Fibroblast of the aortic adventitia (primary cell): ENCODE data around the gene PJVK. TPM values are rescaled to one million over a fixed set of nuclear protein-coding genes. Genes with fewer than 3 reads are reported as not detected.

ENCODE experiments used
- DNase-seq: peaks from one replicate; pipeline ENCODE4 v3.0.0-alpha.2; 2010; ENCODE audit warnings: low read depth
- H3K4me3 ChIP-seq: 2 replicates; pipeline ENCODE4 v1.5.1; 2011; ENCODE audit warnings: low read depth, mild to moderate bottlenecking, control low read depth, low read length, moderate library complexity
- CTCF ChIP-seq: IDR thresholded peaks from 2 replicates; pipeline ENCODE4 v1.5.1; 2011; ENCODE audit warnings: mild to moderate bottlenecking, low read length, control low read depth, inconsistent platforms; ENCODE audit not compliant: insufficient read depth
- total RNA-seq: library from RNA; depleted of rRNA; stranded (reverse); fragments of >200 nt; gene quantifications from 2 replicates; pipeline ENCODE4 v1.2.3, GENCODE V29; 2012; ENCODE audit warnings: low replicate concordance

Gene PJVK
- total RNA-seq, 1 donor: 1.6 TPM

- H3K4me3 ChIP-seq: no peak overlapping the region
- DNase-seq: no peak
- no peak for TF ChIP-seq CTCF
These were observed 55.8 kb downstream of the PJVK start for GRCh38 chr2:178506949-178507348.

GRCh38 chr2:178508646-178509045, 57.5 kb downstream of the PJVK start:
- H3K4me3 ChIP-seq: no peak overlapping the region
- DNase-seq: no peak
- TF ChIP-seq CTCF: no peak

- TF ChIP-seq CTCF: no peak
- no peak for DNase-seq
These were observed 59.2 kb downstream of the PJVK start for GRCh38 chr2:178510384-178510783.

More at GRCh38 chr2:178510384-178510783, 59.2 kb downstream of the PJVK start:
- H3K4me3 ChIP-seq: no peak overlapping the region

Other genes with a start within 250 kb of the PJVK start
- gene PRKRA, start 203 bp upstream of the PJVK start, total RNA-seq: 34.2 and 55.8 TPM in 2 replicates
- 35.5 and 109 TPM in 2 replicates for gene FKBP7, start 27.2 kb downstream of the PJVK start, total RNA-seq
- 4.7 and 10.0 TPM in 2 replicates for gene PLEKHA3, start 29.1 kb downstream of the PJVK start, total RNA-seq